K562 (cell line): Measurements from ENCODE around the gene SECISBP2. TPM values are rescaled to one million over a fixed set of nuclear protein-coding genes. Genes with fewer than 3 reads are reported as not detected.

Source experiments
- ATAC-seq: fragments of 200-7000 bp; cut with Tn5 transposase; 3 replicates; pipeline ENCODE4 v1.9.1; 2020; ENCODE audit warnings: moderate library complexity
- BruUV-seq: library from RNA; stranded (reverse); fragments of 400-500 nt; replicated peaks from 2 replicates; lab custom pipeline; 2021; lab: Mats Ljungman, UMichigan
- CTCF ChIA-PET: fragments of 300-600 bp; formaldehyde crosslinking; extraction: SDS; loops from one replicate; lab custom pipeline; 2021; ENCODE audit warnings: low intra/inter-chr PET ratio; lab: Yijun Ruan, JAX
- POLR2A ChIA-PET: fragments of 300-600, 350-650 bp; sonication (Branson Sonifier 250); formaldehyde crosslinking; extraction: SDS; loops from one replicate; lab custom pipeline; 2021; ENCODE audit warnings: antibody characterized with exemption, inconsistent platforms; lab: Yijun Ruan, JAX
- DNase-seq, 4 experiments: peaks; one replicate each; pipeline versions ENCODE4 v3.0.0 to v3.0.0-alpha.2; 2011 to 2018; ENCODE audit warnings: low spot score in 3 of 4, mixed read lengths in 3 of 4; ENCODE audit errors: extremely low read depth in 1 of 4
- FAIRE-seq: peaks from 2 replicates; lab custom pipeline; 2011; peaks lifted over from hg19 to GRCh38; lab: Jason Lieb, UNC
- H2AFZ ChIP-seq: 2 replicates; pipeline ENCODE4 v1.6.0; 2011; ENCODE audit warnings: low read depth, low read length, control low read depth, inconsistent platforms
- H3K27ac ChIP-seq: fragments of 200-600 bp; 3 replicates; pipeline ENCODE4 v1.8.0; 2011; ENCODE audit warnings: low read depth, mild to moderate bottlenecking, control low read depth, inconsistent platforms, low read length, moderate library complexity, mixed read lengths; ENCODE audit errors: extremely low read depth
- H3K27me3 ChIP-seq, 2 experiments: fragments of 300-600 bp in 1 of 2; 2 replicates in 1 of 2; 3 replicates in 1 of 2; pipeline versions ENCODE4 v1.6.0 to v1.8.0; 2011; ENCODE audit warnings: inconsistent platforms in 2 of 2, low read length in 2 of 2, mild to moderate bottlenecking in 1 of 2, mixed read lengths in 1 of 2, moderate library complexity in 1 of 2; ENCODE audit not compliant: control insufficient read depth in 2 of 2, insufficient read depth in 2 of 2
- H3K36me3 ChIP-seq: fragments of 300-600 bp; 3 replicates; pipeline ENCODE4 v1.8.0; 2011; ENCODE audit warnings: mild to moderate bottlenecking, low read length, inconsistent platforms; ENCODE audit not compliant: control insufficient read depth, insufficient read depth
- H3K4me1 ChIP-seq, 2 experiments: fragments of 200-600 bp in 1 of 2; replicated peaks in 1 of 2; 2 replicates in 1 of 2; 3 replicates in 1 of 2; pipeline versions ENCODE4 v1.5.1 to v1.8.0; 2011; ENCODE audit warnings: inconsistent platforms in 2 of 2, low read length in 2 of 2, mild to moderate bottlenecking in 1 of 2, mixed read lengths in 1 of 2, moderate library complexity in 1 of 2; ENCODE audit not compliant: control insufficient read depth in 2 of 2, insufficient read depth in 2 of 2
- H3K4me2 ChIP-seq: 2 replicates; pipeline ENCODE4 v1.6.1; 2011; ENCODE audit warnings: low read length, control low read depth, inconsistent platforms, mixed read lengths; ENCODE audit not compliant: insufficient read depth
- H3K4me3 ChIP-seq: fragments of 200-600 bp; sonication (generic), shearing (Covaris generic); 2 replicates; pipeline ENCODE4 v1.5.1; 2016; ENCODE audit warnings: control low read depth, inconsistent platforms
- H3K79me2 ChIP-seq: fragments of 200-600 bp; 3 replicates; pipeline ENCODE4 v1.8.0; 2011; ENCODE audit warnings: low read length, inconsistent platforms; ENCODE audit not compliant: control insufficient read depth, insufficient read depth
- H3K9ac ChIP-seq, 2 experiments: 2 replicates each; pipeline versions ENCODE4 v1.6.0 to v1.6.1; 2011; ENCODE audit warnings: low read depth in 2 of 2, low read length in 2 of 2, control low read depth in 1 of 2, inconsistent platforms in 1 of 2, mild to moderate bottlenecking in 1 of 2, mixed read lengths in 1 of 2; ENCODE audit not compliant: insufficient read depth in 1 of 2
- H3K9me1 ChIP-seq: one replicate; pipeline ENCODE4 v1.6.0; 2011; ENCODE audit warnings: inconsistent platforms, mild to moderate bottlenecking, low read length, moderate library complexity; ENCODE audit not compliant: control insufficient read depth, insufficient read depth
- H3K9me3 ChIP-seq: replicated peaks from 2 replicates; pipeline ENCODE4 v1.5.1; 2011; ENCODE audit warnings: low read depth, low read length, inconsistent platforms; ENCODE audit not compliant: control insufficient read depth, insufficient read depth
- H4K20me1 ChIP-seq: replicated peaks from 2 replicates; pipeline ENCODE4 v1.6.1; 2011; ENCODE audit warnings: low read length, inconsistent platforms, mixed read lengths; ENCODE audit not compliant: control insufficient read depth, insufficient read depth
- ASH1L ChIP-seq: fragments of 450-650 bp; IDR thresholded peaks from 2 replicates; pipeline ENCODE4 v1.6.1; 2018; ENCODE audit warnings: borderline replicate concordance, mild to moderate bottlenecking, low read depth; ENCODE audit not compliant: partially characterized antibody
- BRF1 ChIP-seq: IDR thresholded peaks from 3 replicates; pipeline ENCODE4 v1.6.1; 2011; ENCODE audit warnings: borderline replicate concordance, mild to moderate bottlenecking; ENCODE audit not compliant: insufficient read length; ENCODE audit errors: extremely low read depth
- CTBP1 ChIP-seq: fragments of 450-650 bp; IDR thresholded peaks from 2 replicates; pipeline ENCODE4 v1.6.1; 2016; ENCODE audit warnings: borderline replicate concordance
- HMG20B ChIP-seq: fragments of 250-450 bp; sonication (Bioruptor Pico); IDR thresholded peaks from 2 replicates; pipeline ENCODE4 v1.5.0; 2021; ENCODE audit warnings: mild to moderate bottlenecking
- HNRNPLL ChIP-seq: fragments of 200-400 bp; formaldehyde crosslinking; IDR thresholded peaks from 2 replicates; pipeline ENCODE4 v1.6.1; 2017; ENCODE audit warnings: low read length, low read depth, mild to moderate bottlenecking; ENCODE audit not compliant: poor library complexity, severe bottlenecking
- MYBL2 ChIP-seq, 2 experiments: fragments of 450-650 bp in 1 of 2; sonication (generic) in 1 of 2; formaldehyde crosslinking in 1 of 2; IDR thresholded peaks; 2 replicates each; pipeline versions ENCODE4 v1.6.1 to v1.8.1; 2017 to 2022; ENCODE audit warnings: borderline replicate concordance in 1 of 2, inconsistent platforms in 1 of 2, low read depth in 1 of 2, mild to moderate bottlenecking in 1 of 2, missing genetic modification reagents in 1 of 2, moderate library complexity in 1 of 2
- MYNN ChIP-seq, 2 experiments: sonication (generic); formaldehyde crosslinking in 1 of 2; IDR thresholded peaks; 2 replicates each; pipeline versions ENCODE4 v1.5.0 to v1.6.1; 2016 to 2020; ENCODE audit warnings: antibody characterized with exemption in 1 of 2, missing genetic modification reagents in 1 of 2
- SNRNP70 ChIP-seq: fragments of 200-400 bp; formaldehyde crosslinking; optimal IDR thresholded peaks from 2 replicates; pipeline ENCODE3; 2017; ENCODE audit warnings: low read depth, low read length
- SRF ChIP-seq, 2 experiments: fragments of 250-450, 450-650 bp in 1 of 2; sonication (Bioruptor Pico) in 1 of 2; sonication (generic) in 1 of 2; formaldehyde crosslinking; IDR thresholded peaks; 2 replicates each; pipeline versions ENCODE4 v1.5.0 to v1.5.1; 2020 to 2022; ENCODE audit warnings: mild to moderate bottlenecking in 1 of 2, missing genetic modification reagents in 1 of 2
- SUPT5H ChIP-seq: fragments of 450-650 bp; IDR thresholded peaks from 2 replicates; pipeline ENCODE4 v1.6.1; 2016
- WGBS: fragments of 100-300 bp; shearing (Covaris generic); methylation state at CpG from one replicate; pipeline ENCODE4 v1.1.6; 2016; ENCODE audit warnings: low coverage, mixed read lengths; ENCODE audit not compliant: insufficient coverage; ENCODE audit errors: missing lambda C conversion rate; 5-methylcytosine and 5-hydroxymethylcytosine counted together
- in situ Hi-C: fragments of 300-500 bp; cut with MboI; formaldehyde crosslinking; loops from 4 replicates; pipeline ENCODE4 v1.15.0; 2018; ENCODE audit warnings: inconsistent platforms, mixed read lengths
- intact Hi-C: fragments of 100-400 bp; cut with micrococcal nuclease; formaldehyde crosslinking; loops from 2 replicates; pipeline ENCODE4 v1.14.2; 2022
- polyA plus RNA-seq, 8 experiments: library from polyadenylated mRNA; depleted of rRNA in 4 of 8; stranded (reverse) in 5 of 8; unstranded in 3 of 8; fragments of >200 nt; fragmentation: Nextera tagmentation in 2 of 8; fragmentation: Illumina TruSeq in 1 of 8; extraction: Ambion mirVana in 2 of 8; extraction: Trizol in 1 of 8; gene quantifications; 2 replicates each; pipeline versions ENCODE4 v1.2.1 to v1.2.3, GENCODE V29; 2011 to 2014; ENCODE audit warnings: inconsistent platforms in 1 of 8, missing spikeins in 1 of 8
- total RNA-seq, 7 experiments: library from RNA; depleted of rRNA in 6 of 7; stranded (reverse); fragments of >200 nt in 6 of 7; fragmentation: Illumina TruSeq in 2 of 7; extraction: Trizol in 2 of 7; gene quantifications; 2 replicates each; pipeline versions ENCODE4 v1.2.1 to v1.2.3, GENCODE V29; 2011 to 2021; ENCODE audit warnings: low replicate concordance in 1 of 7
- TF ChIP-seq, protein P1 (sequence below): fragments of 450-650 bp; IDR thresholded peaks from 2 replicates; pipeline ENCODE4 v1.6.1; 2016; ENCODE audit warnings: mild to moderate bottlenecking
- TF ChIP-seq, protein P2 (sequence below): sonication (generic); formaldehyde crosslinking; IDR thresholded peaks from 2 replicates; pipeline ENCODE4 v1.5.0; 2020; ENCODE audit warnings: missing genetic modification reagents

Gene SECISBP2
- total and polyA plus RNA-seq, 9 of the 15 experiments (the other 6 are each of a cell fraction or from before 2014, with no cell fraction given) = 3.2 to 41.6 (median 26.1) TPM

DNA sequence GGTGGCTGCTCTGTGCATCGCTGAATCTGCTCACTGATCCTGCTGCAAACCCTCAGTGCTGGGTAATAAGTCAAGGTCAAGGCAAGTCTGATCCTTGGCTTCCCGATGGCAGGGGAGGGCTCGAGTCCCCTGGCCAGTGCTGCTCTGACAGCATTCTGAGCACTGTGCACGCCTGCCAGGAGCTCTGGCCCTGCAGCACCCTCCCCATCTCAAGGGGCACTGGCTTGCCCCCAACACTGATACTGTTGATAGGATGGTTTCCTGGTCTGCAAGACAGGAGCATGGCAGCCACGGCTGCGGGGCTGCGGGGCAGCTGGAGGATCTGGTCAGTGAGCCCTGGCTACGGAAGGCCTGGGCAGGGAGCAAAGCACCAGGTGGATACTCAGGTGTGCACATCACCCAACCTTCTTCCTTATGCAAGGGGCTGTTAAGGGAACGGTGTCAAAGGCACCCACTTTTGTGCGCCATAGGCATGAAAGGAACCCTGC is 71.8 kb downstream of the SECISBP2 start:
- Histone ChIP-seq H3K27ac (no peak overlapping the region), H3K9me1 (no peaks in the 10 kb centered on the region), H2AFZ (no peak overlapping the region), H3K4me3 (no peak overlapping the region), H3K4me1 (no peaks in the 10 kb centered on the region), H4K20me1 (no peaks in the 10 kb centered on the region; the same call in 1 of the 2 replicates)
- no TSS peak for BruUV-seq
- CTCF ChIA-PET = no interaction called here
- 0% methylated on average over 6 of the region's 10 CpGs for WGBS
- POLR2A ChIA-PET = no interaction called here
- DNase-seq = no peak
- TF ChIP-seq ASH1L (no peak), SUPT5H (no peak), MYBL2 (IDR thresholded peaks at IDR 0.05; ENCODE audit: low read depth) (no peak), MYBL2 (CRISPR knock-in tag; IDR thresholded peaks at IDR 0.05; ENCODE audit: borderline replicate concordance) (no peak), SRF (CRISPR knock-in tag; IDR thresholded peaks at IDR 0.05) (no peak), CTBP1 (no peak), BRF1 (no peak), HMG20B (CRISPR knock-in tag) (no peak), HNRNPLL (no peak), MYNN (IDR thresholded peaks at IDR 0.05) (no peak), MYNN (CRISPR knock-in tag; IDR thresholded peaks at IDR 0.05) (no peak), SNRNP70 (no peak)
- TF ChIP-seq, protein P1, sequence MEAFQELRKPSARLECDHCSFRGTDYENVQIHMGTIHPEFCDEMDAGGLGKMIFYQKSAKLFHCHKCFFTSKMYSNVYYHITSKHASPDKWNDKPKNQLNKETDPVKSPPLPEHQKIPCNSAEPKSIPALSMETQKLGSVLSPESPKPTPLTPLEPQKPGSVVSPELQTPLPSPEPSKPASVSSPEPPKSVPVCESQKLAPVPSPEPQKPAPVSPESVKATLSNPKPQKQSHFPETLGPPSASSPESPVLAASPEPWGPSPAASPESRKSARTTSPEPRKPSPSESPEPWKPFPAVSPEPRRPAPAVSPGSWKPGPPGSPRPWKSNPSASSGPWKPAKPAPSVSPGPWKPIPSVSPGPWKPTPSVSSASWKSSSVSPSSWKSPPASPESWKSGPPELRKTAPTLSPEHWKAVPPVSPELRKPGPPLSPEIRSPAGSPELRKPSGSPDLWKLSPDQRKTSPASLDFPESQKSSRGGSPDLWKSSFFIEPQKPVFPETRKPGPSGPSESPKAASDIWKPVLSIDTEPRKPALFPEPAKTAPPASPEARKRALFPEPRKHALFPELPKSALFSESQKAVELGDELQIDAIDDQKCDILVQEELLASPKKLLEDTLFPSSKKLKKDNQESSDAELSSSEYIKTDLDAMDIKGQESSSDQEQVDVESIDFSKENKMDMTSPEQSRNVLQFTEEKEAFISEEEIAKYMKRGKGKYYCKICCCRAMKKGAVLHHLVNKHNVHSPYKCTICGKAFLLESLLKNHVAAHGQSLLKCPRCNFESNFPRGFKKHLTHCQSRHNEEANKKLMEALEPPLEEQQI = no peak
- TF ChIP-seq, protein P2, sequence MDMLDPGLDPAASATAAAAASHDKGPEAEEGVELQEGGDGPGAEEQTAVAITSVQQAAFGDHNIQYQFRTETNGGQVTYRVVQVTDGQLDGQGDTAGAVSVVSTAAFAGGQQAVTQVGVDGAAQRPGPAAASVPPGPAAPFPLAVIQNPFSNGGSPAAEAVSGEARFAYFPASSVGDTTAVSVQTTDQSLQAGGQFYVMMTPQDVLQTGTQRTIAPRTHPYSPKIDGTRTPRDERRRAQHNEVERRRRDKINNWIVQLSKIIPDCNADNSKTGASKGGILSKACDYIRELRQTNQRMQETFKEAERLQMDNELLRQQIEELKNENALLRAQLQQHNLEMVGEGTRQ (CRISPR knock-in tag) = no peak
- TF ChIP-seq, all 486 proteins: peak for 0
- H3K36me3 ChIP-seq = no peaks in the 10 kb centered on the region
- H3K79me2 ChIP-seq = no peaks in the 10 kb centered on the region
- no peaks in the 10 kb centered on the region for H3K9me3 ChIP-seq
- in situ Hi-C loops = no loop called here
- no peak overlapping the region for H3K4me2 ChIP-seq
- ATAC-seq (no peak), FAIRE-seq (no peak)
- intact Hi-C loops = no loop called here
- peaks cover 20 to 83% of the 10 kb centered on the region in 2 experiments for H3K27me3 ChIP-seq
- no peak overlapping the region for H3K9ac ChIP-seq
